Heart left ventricle (tissue), 13 donors: Measurements from ENCODE around the gene XRN2.

Experiments
- POLR2A ChIP-seq, 2 donors: fragments of 450-650 bp; IDR thresholded peaks; one replicate each; pipeline ENCODE4 v1.6.1; 2017; ENCODE audit warnings: antibody characterized with exemption in 2 of 2, mild to moderate bottlenecking in 2 of 2, moderate library complexity in 2 of 2
- TF ChIP-seq, protein P1 (sequence below), 12 donors: fragments of 200-600 bp; sonication (generic) in 4 of 12; IDR thresholded peaks; one replicate each; pipeline versions ENCODE4 v1.5.0 to v1.8.0; 2018 to 2022; ENCODE audit warnings: antibody characterized with exemption in 12 of 12, mild to moderate bottlenecking in 5 of 12
- donor health status: ischemic (EF 13 %, LVEDD 7.1; RV severe dilation, severe dysfunction).
- donor health status: DM: no; HTN: yes; CAD: no.
- donor health status: DM: no; HTN: no; CAD: no.
- donor health status: ischemic (EF 25% LVEDD 6.9; RV normal size, moderate dysfunction).
- donor health status: ischemic (EF 25% LVEDD 5.7; RV mildly dilated, moderate dysfunction).
- donor health status: ischemic (EF 35%, LVEDD 5.7; RV mildly dilated, moderate dysfunction).
- donor health status: nonischemic (EF 11% LVEDD 7.7; RV severe dilation, severe dysfunction).
- donor health status: DM: yes; HTN: yes; CAD: no.
- donor health status: PGD.
- donor health status: ischemic (EF 29% LVEDD 5.4; RV normal size, mild dysfunction).
- donor health status: nonischemic (EF 23%, LVEDD 6.1; RV moderate dilation, normal function).

DNA sequence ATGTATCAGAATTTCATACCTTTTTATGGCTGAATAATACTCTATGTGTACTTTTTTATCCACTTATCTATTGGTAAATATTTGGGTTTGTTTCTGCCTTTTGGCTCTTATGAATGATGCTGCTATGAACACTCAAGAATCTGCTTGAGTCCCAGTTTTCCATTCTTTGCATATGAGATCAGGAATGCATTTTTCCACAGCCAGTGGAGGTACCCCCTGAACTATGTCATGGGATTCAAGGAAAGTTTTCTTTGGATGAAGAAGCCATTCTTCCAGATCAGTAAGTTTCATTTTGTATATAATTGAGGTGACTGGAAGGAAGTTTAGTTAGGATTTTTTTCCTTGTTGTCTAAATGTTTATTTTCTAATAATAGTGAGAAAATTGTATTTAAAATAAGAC, 53.3 kb downstream of the XRN2 start:
- TF ChIP-seq, protein P1, sequence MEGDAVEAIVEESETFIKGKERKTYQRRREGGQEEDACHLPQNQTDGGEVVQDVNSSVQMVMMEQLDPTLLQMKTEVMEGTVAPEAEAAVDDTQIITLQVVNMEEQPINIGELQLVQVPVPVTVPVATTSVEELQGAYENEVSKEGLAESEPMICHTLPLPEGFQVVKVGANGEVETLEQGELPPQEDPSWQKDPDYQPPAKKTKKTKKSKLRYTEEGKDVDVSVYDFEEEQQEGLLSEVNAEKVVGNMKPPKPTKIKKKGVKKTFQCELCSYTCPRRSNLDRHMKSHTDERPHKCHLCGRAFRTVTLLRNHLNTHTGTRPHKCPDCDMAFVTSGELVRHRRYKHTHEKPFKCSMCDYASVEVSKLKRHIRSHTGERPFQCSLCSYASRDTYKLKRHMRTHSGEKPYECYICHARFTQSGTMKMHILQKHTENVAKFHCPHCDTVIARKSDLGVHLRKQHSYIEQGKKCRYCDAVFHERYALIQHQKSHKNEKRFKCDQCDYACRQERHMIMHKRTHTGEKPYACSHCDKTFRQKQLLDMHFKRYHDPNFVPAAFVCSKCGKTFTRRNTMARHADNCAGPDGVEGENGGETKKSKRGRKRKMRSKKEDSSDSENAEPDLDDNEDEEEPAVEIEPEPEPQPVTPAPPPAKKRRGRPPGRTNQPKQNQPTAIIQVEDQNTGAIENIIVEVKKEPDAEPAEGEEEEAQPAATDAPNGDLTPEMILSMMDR (IDR thresholded peaks at IDR 0.05) = no peak
- TF ChIP-seq POLR2A (IDR thresholded peaks at IDR 0.05) = no peak
